ENCODE results near the gene CCPG1. TPM values are rescaled to one million over a fixed set of nuclear protein-coding genes. Genes with fewer than 3 reads are reported as not detected.

CCPG1 gene
- total RNA-seq, result 10 to 100 TPM; 14.7 to 16.2 TPM

GRCh38 chr15:55408012-55408928 lies at the start of gene CCPG1, which contains the start of gene PIERCE2:
Gene CCPG1, minus strand, starts transcription at chr15:55408359. Its CDS starts 18,935 bp downstream, at chr15:55389424.
Gene PIERCE2, plus strand, starts transcription at chr15:55408495. Its CDS starts 274 bp downstream, at chr15:55408769.

DNA sequence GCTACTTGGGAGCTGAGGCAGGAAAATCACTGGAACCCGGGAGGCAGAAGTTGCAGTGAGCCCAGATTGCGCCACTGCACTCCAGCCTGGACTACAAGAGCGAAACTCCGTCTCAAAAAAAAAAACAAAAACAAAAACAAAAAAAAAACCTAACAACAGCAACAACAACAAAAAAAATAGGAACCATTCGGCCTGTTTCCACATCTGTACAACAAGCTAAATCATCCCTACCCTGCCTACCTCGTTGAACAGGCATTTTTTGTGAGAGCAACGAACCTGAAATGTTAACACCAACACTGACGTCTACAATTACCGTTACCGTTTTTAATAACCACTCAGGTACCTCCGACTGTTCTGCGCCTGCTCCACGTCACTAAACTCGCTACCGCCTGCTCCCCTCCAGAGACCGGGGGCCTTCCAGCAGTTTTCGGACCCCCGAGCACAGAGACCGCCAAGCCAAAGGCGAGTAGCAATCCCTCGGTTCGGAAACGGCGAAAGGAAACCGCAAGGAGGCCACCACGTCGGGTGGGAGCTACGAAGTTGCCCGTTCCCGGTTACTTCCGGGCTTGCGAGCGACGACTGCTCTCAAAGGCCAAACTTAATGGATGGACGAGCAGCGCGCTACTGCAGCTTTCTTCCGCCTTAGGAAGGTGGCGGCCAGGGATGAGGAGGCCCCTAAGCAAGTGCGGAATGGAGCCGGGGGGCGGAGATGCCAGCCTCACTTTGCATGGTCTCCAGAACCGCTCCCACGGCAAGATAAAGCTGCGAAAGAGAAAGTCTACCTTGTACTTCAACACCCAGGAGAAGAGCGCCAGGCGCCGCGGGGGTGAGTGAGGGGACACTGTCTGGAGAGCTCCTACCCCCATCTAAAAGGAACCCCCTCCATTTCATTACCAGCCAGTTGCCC lies 89.3 kb downstream of the CCPG1 start, which contains the start of the genes PIGB and PIGBOS1:
PIGB (plus strand) TSS at position 635 of the 907 bp plus-strand sequence; CDS start at position 664, 29 bp downstream.
PIGBOS1 (minus strand) TSS at position 536 of the 907 bp plus-strand sequence. CDS start 1,331 bp downstream, outside the sequence.

Small RNAs within 50 kb of the gene (microRNA-seq; reads per million reads assigned to microRNA genes)
- 12.1 reads per million, percentile 45 among the genes with 10 or more reads in this experiment for gene MIR628 (ENCODE audit: borderline microRNAs expressed, borderline replicate concordance)

Other genes starting within 250 kb of the CCPG1 start
- 100 to 1,000 TPM in 1 of 2 experiments, 10 to 100 TPM in 1; 96.1 to 102 TPM for gene RSL24D1, start 211.4 kb downstream of the CCPG1 start, total RNA-seq
- gene RAB27A, start 118.5 kb downstream of the CCPG1 start, total RNA-seq, result 10 to 100 TPM; 58.2 to 62.5 TPM
- 10 to 100 TPM; 11.9 to 15.2 TPM for gene PIGBOS1, start 89.2 kb downstream of the CCPG1 start, total RNA-seq
- 10 to 100 TPM; 19.6 to 22.7 TPM for gene PIGB, start 89.1 kb downstream of the CCPG1 start, total RNA-seq
- gene PIERCE2, start 136 bp upstream of the CCPG1 start, total RNA-seq, result under 1 TPM in 1 of 2 experiments, not detected in 1; 0.35 TPM
- gene DNAAF4, start 99.9 kb upstream of the CCPG1 start, total RNA-seq, result not detected
- not detected for gene PYGO1, start 180.0 kb upstream of the CCPG1 start, total RNA-seq

Measured in activated naive CD4-positive, alpha-beta T cell treated with anti-CD3 and anti-CD28 coated beads, Interleukin-2, amount 10 ng/mL, durations not matched to agents 5 hours and 36 hours (primary cell).